H1 (cell line): ENCODE data around the gene SIPA1L3. TPM values are rescaled to one million over a fixed set of nuclear protein-coding genes. Genes with fewer than 3 reads are reported as not detected.

Experiments used
- CTCF ChIA-PET: fragments of 300-600 bp; sonication (Branson Sonifier 250); formaldehyde crosslinking; loops from one replicate; lab custom pipeline; 2021; ENCODE audit not compliant: partially characterized antibody; lab: Charles Lee
- POLR2A ChIA-PET: fragments of 300-600 bp; sonication (Branson Sonifier 250); formaldehyde crosslinking; loops from one replicate; lab custom pipeline; 2021; ENCODE audit warnings: inconsistent platforms; ENCODE audit not compliant: partially characterized antibody; lab: Charles Lee
- DNase-seq, 2 experiments: peaks; one replicate each; pipeline versions ENCODE4 v3.0.0 to v3.0.0-alpha.2; 2010 to 2022; ENCODE audit warnings: low spot score in 2 of 2, low read depth in 1 of 2, mixed read lengths in 1 of 2
- FAIRE-seq: peaks from 2 replicates; lab custom pipeline; 2011; peaks lifted over from hg19 to GRCh38; lab: Jason Lieb, UNC
- H2AFZ ChIP-seq: 2 replicates; pipeline ENCODE4 v1.8.1; 2012; ENCODE audit warnings: low read length, inconsistent platforms
- H2AK5ac ChIP-seq: 2 replicates; pipeline ENCODE4 v1.6.1; 2013; ENCODE audit warnings: low read depth, low read length
- H2BK120ac ChIP-seq: replicated peaks from 2 replicates; pipeline ENCODE3; 2013; ENCODE audit warnings: low read depth, low read length, inconsistent platforms
- H2BK12ac ChIP-seq: 2 replicates; pipeline ENCODE4 v1.6.1; 2013; ENCODE audit warnings: low read depth, low read length
- H2BK15ac ChIP-seq: 2 replicates; pipeline ENCODE4 v1.6.1; 2013; ENCODE audit warnings: low read length
- H2BK20ac ChIP-seq: 2 replicates; pipeline ENCODE4 v1.6.1; 2013; ENCODE audit warnings: low read length
- H2BK5ac ChIP-seq: 2 replicates; pipeline ENCODE4 v1.6.1; 2013; ENCODE audit warnings: low read depth, low read length
- H3K14ac ChIP-seq: 2 replicates; pipeline ENCODE4 v1.6.1; 2013; ENCODE audit warnings: inconsistent platforms; ENCODE audit not compliant: insufficient read length
- H3K18ac ChIP-seq: 2 replicates; pipeline ENCODE4 v1.6.1; 2013; ENCODE audit warnings: low read length; ENCODE audit errors: extremely low read depth
- H3K23ac ChIP-seq: 2 replicates; pipeline ENCODE4 v1.6.1; 2013; ENCODE audit warnings: inconsistent platforms; ENCODE audit not compliant: insufficient read length
- H3K23me2 ChIP-seq: 2 replicates; pipeline ENCODE4 v1.6.1; 2013; ENCODE audit warnings: low read depth, low read length
- H3K27ac ChIP-seq: 2 replicates; pipeline ENCODE4 v1.6.1; 2011; ENCODE audit warnings: low read depth, low read length, inconsistent platforms
- H3K27me3 ChIP-seq, 4 experiments: replicated peaks in 1 of 4; 1 replicate in 1 of 4; 2 replicates in 3 of 4; pipeline versions ENCODE4 v1.6.1 to v1.8.1; 2011 to 2013; ENCODE audit warnings: low read length in 3 of 4, mild to moderate bottlenecking in 3 of 4, inconsistent platforms in 2 of 4, mixed read lengths in 2 of 4, moderate library complexity in 1 of 4; ENCODE audit not compliant: control insufficient read depth in 3 of 4, insufficient read depth in 3 of 4; ENCODE audit errors: extremely low read depth in 1 of 4
- H3K36me3 ChIP-seq, 4 experiments: 2 replicates each; pipeline versions ENCODE4 v1.6.1 to v1.8.1; 2011 to 2013; ENCODE audit warnings: mild to moderate bottlenecking in 4 of 4, low read length in 3 of 4, moderate library complexity in 2 of 4, control low read depth in 1 of 4, inconsistent platforms in 1 of 4; ENCODE audit not compliant: insufficient read depth in 4 of 4, control insufficient read depth in 2 of 4
- H3K4ac ChIP-seq: replicated peaks from 2 replicates; pipeline ENCODE3; 2013; ENCODE audit warnings: low read length, low read depth, mixed read lengths, inconsistent platforms; ENCODE audit not compliant: insufficient read length
- H3K4me1 ChIP-seq, 4 experiments: replicated peaks in 1 of 4; 1 replicate in 1 of 4; 2 replicates in 3 of 4; pipeline versions ENCODE4 v1.6.1 to v1.8.1; 2011 to 2013; ENCODE audit warnings: low read length in 3 of 4, inconsistent platforms in 2 of 4, mixed read lengths in 1 of 4; ENCODE audit not compliant: insufficient read depth in 4 of 4, control insufficient read depth in 3 of 4
- H3K4me2 ChIP-seq, 2 experiments: 2 replicates each; pipeline versions ENCODE4 v1.6.1 to v1.8.1; 2011 to 2013; ENCODE audit warnings: low read depth in 2 of 2, low read length in 2 of 2, control low read depth in 1 of 2, inconsistent platforms in 1 of 2, mild to moderate bottlenecking in 1 of 2; ENCODE audit not compliant: insufficient read depth in 1 of 2
- H3K4me3 ChIP-seq, 4 experiments: fragments of 200-600, 300-600 bp in 1 of 4; sonication (generic), shearing (Covaris generic), sonication (Bioruptor Twin) in 1 of 4; 2 replicates each; pipeline versions ENCODE4 v1.5.1 to v1.8.1; 2011 to 2016; ENCODE audit warnings: low read length in 4 of 4, low read depth in 3 of 4, control low read depth in 2 of 4, inconsistent platforms in 2 of 4, mild to moderate bottlenecking in 2 of 4, mixed read lengths in 1 of 4, moderate library complexity in 1 of 4; ENCODE audit not compliant: insufficient read depth in 2 of 4; ENCODE audit errors: extremely low read depth in 1 of 4
- H3K56ac ChIP-seq: replicated peaks from 2 replicates; pipeline ENCODE3; 2013; ENCODE audit warnings: low read depth, mild to moderate bottlenecking, mixed read lengths, low read length, inconsistent platforms; ENCODE audit not compliant: insufficient read length
- H3K79me1 ChIP-seq: 2 replicates; pipeline ENCODE4 v1.6.1; 2013; ENCODE audit warnings: low read depth, low read length, control low read depth
- H3K79me2 ChIP-seq, 2 experiments: 2 replicates each; pipeline versions ENCODE4 v1.6.1 to v1.8.1; 2012 to 2013; ENCODE audit warnings: low read length in 2 of 2, mild to moderate bottlenecking in 2 of 2, inconsistent platforms in 1 of 2; ENCODE audit not compliant: insufficient read depth in 2 of 2, control insufficient read depth in 1 of 2
- H3K9ac ChIP-seq, 4 experiments: replicated peaks in 1 of 4; 1 replicate in 1 of 4; 2 replicates in 3 of 4; pipeline versions ENCODE4 v1.6.1 to v1.8.1; 2011 to 2013; ENCODE audit warnings: low read depth in 3 of 4, low read length in 3 of 4, control low read depth in 2 of 4, mild to moderate bottlenecking in 2 of 4, moderate library complexity in 2 of 4, inconsistent platforms in 1 of 4; ENCODE audit errors: extremely low read depth in 1 of 4
- H3K9me3 ChIP-seq, 2 experiments: 2 replicates each; pipeline versions ENCODE4 v1.6.1 to v1.8.1; 2012 to 2013; ENCODE audit warnings: mild to moderate bottlenecking in 2 of 2, moderate library complexity in 2 of 2, control low read depth in 1 of 2, inconsistent platforms in 1 of 2, low read depth in 1 of 2, low read length in 1 of 2, mixed read lengths in 1 of 2; ENCODE audit not compliant: insufficient read depth in 2 of 2
- H4K20me1 ChIP-seq, 2 experiments: replicated peaks in 1 of 2; 2 replicates each; pipeline versions ENCODE3 to v1.8.1; 2011 to 2013; ENCODE audit warnings: inconsistent platforms in 2 of 2, low read length in 2 of 2, mild to moderate bottlenecking in 1 of 2; ENCODE audit not compliant: insufficient read depth in 2 of 2, control insufficient read depth in 1 of 2
- H4K5ac ChIP-seq: 2 replicates; pipeline ENCODE4 v1.6.1; 2013; ENCODE audit warnings: low read length, low read depth, mixed read lengths, inconsistent platforms; ENCODE audit not compliant: insufficient read length
- H4K8ac ChIP-seq: 2 replicates; pipeline ENCODE4 v1.8.0; 2013; ENCODE audit warnings: mild to moderate bottlenecking, moderate library complexity, low read length, inconsistent platforms; ENCODE audit not compliant: insufficient read depth; ENCODE audit errors: extremely low read depth
- H4K91ac ChIP-seq: replicated peaks from 2 replicates; pipeline ENCODE3; 2013; ENCODE audit warnings: low read length, mixed read lengths, inconsistent platforms; ENCODE audit not compliant: insufficient read length
- TEAD4 ChIP-seq: IDR thresholded peaks from 2 replicates; pipeline ENCODE4 v1.6.1; 2012; ENCODE audit warnings: low read depth, low read length, inconsistent platforms, mixed read lengths
- WGBS, 2 experiments: shearing (Covaris generic) in 1 of 2; methylation state at CpG; one replicate each; pipeline versions ENCODE4 v1.1.6 to v1.1.7; 2013 to 2015; ENCODE audit warnings: low lambda C conversion rate in 2 of 2, mixed read lengths in 2 of 2, inconsistent platforms in 1 of 2, low coverage in 1 of 2, missing lambda C conversion rate in 1 of 2; ENCODE audit not compliant: insufficient replicate concordance in 2 of 2, insufficient coverage in 1 of 2, insufficient read length in 1 of 2; ENCODE audit errors: extremely low coverage in 1 of 2, missing lambda C conversion rate in 1 of 2; 5-methylcytosine and 5-hydroxymethylcytosine counted together
- polyA plus RNA-seq, 7 experiments: library from polyadenylated mRNA; depleted of rRNA in 3 of 7; stranded (reverse) in 5 of 7; unstranded in 2 of 7; fragments of >200 nt in 5 of 7; fragments of 200-250 nt in 2 of 7; gene quantifications; 1 replicate in 5 of 7; 2 replicates in 1 of 7; 4 replicates in 1 of 7; pipeline versions ENCODE4 v1.2.1 to v1.2.3, GENCODE V29; 2011 to 2013; ENCODE audit warnings: missing spikeins in 2 of 7, mixed read lengths in 2 of 7
- total RNA-seq: library from RNA; stranded (reverse); fragmentation: NEBNext Ultra II Directional; extraction: Animal tissue kit (Norgen Biotek cat#: 25700); gene quantifications from 2 replicates; pipeline ENCODE4 v1.2.1, GENCODE V29; 2021

Gene SIPA1L3
- total and polyA plus RNA-seq, 2 of the 8 experiments (the other 6 are each of a cell fraction or from before 2014, with no cell fraction given), result 15.0 to 54.9 TPM

- Histone ChIP-seq H2BK12ac (no peak overlapping the region), H2BK15ac (no peak overlapping the region), H4K91ac (no peak overlapping the region), H3K27me3 (no peaks in the 10 kb centered on the region), H4K5ac (no peak overlapping the region), H2BK120ac (no peak overlapping the region), H3K23ac (no peak overlapping the region), H3K18ac (no peak overlapping the region), H3K4me3 (no peak overlapping the region), H2AFZ (no peak overlapping the region), H4K20me1 (no peaks in the 10 kb centered on the region), H3K9me3 (no peaks in the 10 kb centered on the region), H3K4me1 (peaks cover 0 to 3% (median 2%) of the 10 kb centered on the region in 4 experiments; a peak in 5 of 7 replicates), H2BK20ac (no peak overlapping the region), H3K4ac (no peak overlapping the region), H3K79me2 (no peaks in the 10 kb centered on the region), H2BK5ac (no peak overlapping the region), H3K79me1 (no peaks in the 10 kb centered on the region), H3K27ac (no peak overlapping the region), H3K14ac (no peak overlapping the region), H2AK5ac (no peak overlapping the region), H3K9ac (no peak overlapping the region), H3K23me2 (no peaks in the 10 kb centered on the region), H3K56ac (no peak overlapping the region), H3K36me3 (peaks cover 0 to 10% (median 0%) of the 10 kb centered on the region in 4 experiments; a peak in 3 of 8 replicates), H4K8ac (no peak overlapping the region), H3K4me2 (no peak overlapping the region)
- TF ChIP-seq TEAD4, result no peak
- ChIA-PET POLR2A (interaction anchor here (0.6 to 1.1 kb wide), 2 partner anchors 28 to 63 kb away, joined by 4 to 5 read pairs; no protein-coding TSS in a partner anchor), CTCF (interaction anchor here (4.9 kb wide), 1 partner anchor 60 kb away, joined by 26 read pairs; no protein-coding TSS in a partner anchor)
- 94% methylated on average over 14 of the region's 14 CpGs; no CpG with 5 or more reads in 1 of the 2 experiments for WGBS, 2 experiments
- DNase-seq (no peak), FAIRE-seq (no peak)
Measured at GRCh38 chr19:38202504-38202903, 295.5 kb downstream of the SIPA1L3 start.
